DMS53 treated with DMSO at 0.1 percent for 48 hours (cell line): Measurements from ENCODE around the gene PLCB1.
"Not testable (repeated sequence)": the region's sequence is repeated elsewhere in the genome, so short reads cannot be mapped to it uniquely, and the experiment has no call there.

Experiments
- DNase-seq: peaks from one replicate; lab custom pipeline; 2025; ENCODE audit not compliant: unreplicated experiment; lab: John Stamatoyannopoulos, UW

The PLCB1 gene

GRCh38 chr20:8131598-8132483 lies at the start of gene PLCB1:
Gene PLCB1, plus strand, starts transcription at chr20:8132266. Its CDS starts 386 bp downstream, at chr20:8132652.
- peak; percentile 75 for DNase-seq

GRCh38 chr20:8082989-8083388 lies 49.1 kb upstream of the PLCB1 start:
- no peak for DNase-seq

DNA sequence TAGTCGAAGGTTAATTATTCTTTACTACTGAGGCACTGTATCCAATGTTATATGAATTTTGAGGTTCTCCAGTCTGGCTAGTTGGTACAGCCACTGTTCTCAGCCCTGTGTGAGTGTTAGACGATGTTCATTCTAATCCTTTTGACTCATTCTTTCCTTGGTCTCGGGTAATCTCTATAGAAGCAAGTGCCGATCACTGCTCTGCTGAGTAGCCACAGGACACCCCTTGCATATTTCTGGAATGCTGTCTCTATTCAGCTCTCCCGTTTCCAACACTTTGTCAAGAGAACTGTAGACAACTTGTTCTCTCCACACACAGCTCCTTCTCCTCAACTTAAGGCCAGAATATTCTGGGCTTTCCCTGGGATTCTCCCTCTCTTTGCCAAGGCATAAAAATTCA lies 42.4 kb upstream of the PLCB1 start:
- no peak for DNase-seq

DNA sequence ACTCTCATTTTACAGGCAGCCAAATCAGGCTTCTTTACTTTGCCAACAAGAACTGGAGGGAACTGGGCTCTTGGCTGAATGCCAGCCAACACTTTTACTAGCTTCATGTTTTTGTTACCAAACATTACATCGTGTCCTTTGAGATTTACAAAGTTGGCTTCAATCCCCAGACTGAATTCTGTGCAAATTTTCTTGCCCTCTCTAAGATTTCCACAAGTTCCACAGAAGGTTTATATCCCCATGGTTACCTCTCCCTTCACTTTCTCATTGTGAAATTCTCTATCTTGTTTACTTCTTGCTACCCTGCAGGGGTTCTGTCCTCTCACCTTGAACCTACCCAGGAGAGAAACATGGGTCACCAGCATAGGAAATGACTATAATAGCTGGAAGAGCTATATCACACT lies 37.6 kb upstream of the PLCB1 start:
- DNase-seq, result no peak

DNA sequence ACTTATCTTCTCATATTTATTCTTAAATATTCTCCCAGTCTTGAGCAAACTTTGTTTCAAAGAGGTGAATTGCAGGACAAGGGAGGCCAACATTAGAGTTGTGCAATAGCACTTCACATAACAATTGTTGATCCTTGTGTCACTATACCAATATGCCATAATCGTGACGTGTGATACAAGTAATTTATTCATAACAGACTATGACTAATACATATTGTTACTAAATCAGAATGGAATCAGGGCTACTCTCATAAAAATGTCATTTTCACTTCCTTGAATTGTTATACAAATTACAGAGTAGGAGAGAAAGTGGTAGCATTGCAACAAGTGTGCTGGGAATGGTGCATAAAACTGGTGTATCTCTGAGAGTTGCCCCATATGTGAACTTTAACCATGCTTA lies 37.2 kb upstream of the PLCB1 start:
- DNase-seq, result peak; percentile 49

DNA sequence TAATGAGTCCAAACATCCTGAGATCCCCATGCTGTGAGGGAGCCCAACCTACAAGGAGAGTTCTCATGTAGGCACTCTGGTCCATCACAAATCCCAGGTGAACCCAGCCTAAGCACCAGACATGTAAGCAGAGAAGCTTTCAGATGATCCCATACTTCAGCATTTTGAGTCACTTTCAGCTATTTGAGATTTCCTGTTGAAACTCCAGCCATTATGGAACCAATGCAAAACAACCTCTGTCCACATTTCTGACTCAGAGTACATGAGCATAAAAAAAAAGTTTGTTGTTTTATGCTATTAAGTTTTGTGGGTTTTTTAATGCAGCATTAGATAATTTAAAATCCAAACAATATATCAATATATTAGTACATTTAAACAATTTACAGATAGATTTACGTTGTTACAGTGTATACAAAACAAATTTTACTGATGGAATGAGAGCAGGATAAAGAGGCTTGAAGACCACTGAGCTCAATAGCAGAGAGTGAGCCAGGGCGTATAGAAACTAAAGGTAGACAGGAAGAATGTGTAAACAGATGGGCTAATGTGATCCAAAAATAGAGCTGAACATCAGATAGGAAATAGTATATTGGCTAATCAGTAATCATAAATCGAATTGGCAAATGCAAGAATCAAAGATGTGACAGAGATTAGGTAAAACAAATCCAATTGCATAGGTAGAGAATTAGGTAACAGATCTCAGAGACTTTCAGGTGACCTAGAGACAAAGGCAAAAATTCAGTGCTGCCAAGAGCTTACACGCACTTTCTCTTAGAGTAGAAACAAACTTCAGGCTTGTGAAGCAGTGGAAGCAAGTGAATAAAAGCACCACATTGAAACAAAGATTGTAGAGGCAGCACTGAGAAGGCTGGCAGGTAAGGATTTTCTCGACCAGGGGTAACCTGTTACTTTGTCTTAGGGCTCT lies 36.2 kb upstream of the PLCB1 start:
- no peak for DNase-seq

DNA sequence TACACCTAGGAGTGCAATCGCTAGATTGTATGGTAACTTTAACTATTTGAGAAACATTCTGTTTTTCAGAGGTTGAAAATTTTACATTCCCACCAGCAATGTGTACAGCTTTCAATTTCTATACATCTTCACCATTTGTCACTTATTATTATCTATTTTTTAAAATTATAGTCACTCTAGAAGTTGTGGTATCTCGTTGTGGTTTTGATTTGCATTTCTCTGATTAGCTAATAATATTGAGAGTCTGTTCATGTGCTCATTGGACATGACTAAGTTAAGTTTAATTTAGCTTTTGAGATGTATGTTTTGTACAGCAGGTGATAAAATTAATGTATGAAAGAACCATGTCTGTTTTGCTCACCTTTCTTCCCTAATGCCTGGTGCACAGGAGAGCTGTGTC lies 34.8 kb upstream of the PLCB1 start:
- no peak for DNase-seq

GRCh38 chr20:8104252-8104651 lies 27.8 kb upstream of the PLCB1 start:
- DNase-seq, result no peak

DNA sequence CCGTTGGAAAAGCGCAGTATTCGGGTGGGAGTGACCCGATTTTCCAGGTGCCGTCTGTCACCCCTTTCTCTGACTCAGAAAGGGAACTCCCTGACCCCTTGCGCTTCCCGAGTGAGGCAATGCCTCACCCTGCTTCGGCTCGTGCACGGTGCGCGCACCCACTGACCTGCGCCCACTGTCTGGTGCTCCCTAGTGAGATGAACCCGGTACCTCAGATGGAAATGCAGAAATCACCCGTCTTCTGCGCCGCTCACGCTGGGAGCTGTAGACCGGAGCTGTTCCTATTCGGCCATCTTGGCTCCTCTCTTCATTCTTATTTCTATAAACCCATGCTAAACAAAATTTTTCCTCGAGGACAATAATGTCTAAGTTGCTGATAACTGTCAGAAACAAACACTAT lies 17.5 kb upstream of the PLCB1 start:
- DNase-seq, result not testable (repeated sequence)

GRCh38 chr20:8115436-8115835 lies 16.6 kb upstream of the PLCB1 start:
- no peak for DNase-seq

GRCh38 chr20:8116067-8116811 lies 15.8 kb upstream of the PLCB1 start:
- peak; percentile 20 for DNase-seq

DNA sequence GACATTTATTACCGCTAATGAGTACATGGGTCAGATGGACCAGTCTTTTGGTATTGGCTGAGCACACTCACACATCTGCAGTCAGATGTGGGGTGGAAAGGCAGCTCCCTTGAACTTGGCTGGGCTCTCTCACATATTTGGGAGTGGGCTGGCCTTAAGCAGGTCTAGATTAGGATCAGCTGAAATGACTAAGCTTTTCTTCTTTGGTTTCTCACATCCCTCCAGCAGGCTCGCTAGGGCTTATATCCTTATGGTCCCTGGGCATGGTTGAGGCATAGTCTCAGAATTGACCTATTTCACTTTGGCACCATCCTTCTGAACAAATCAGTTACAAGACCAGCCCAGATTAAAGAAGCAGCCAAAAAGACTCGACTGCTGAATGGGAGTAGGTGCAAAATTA lies 14.4 kb upstream of the PLCB1 start:
- DNase-seq, result no peak

GRCh38 chr20:8118039-8118438 lies 14.0 kb upstream of the PLCB1 start:
- DNase-seq, result no peak

GRCh38 chr20:8118760-8119159 lies 13.3 kb upstream of the PLCB1 start:
- no peak for DNase-seq

GRCh38 chr20:8121666-8122065 lies 10.4 kb upstream of the PLCB1 start:
- peak; percentile 19 for DNase-seq

GRCh38 chr20:8124639-8125038 lies 7.4 kb upstream of the PLCB1 start:
- peak; percentile 30 for DNase-seq

- DNase-seq, result no peak
Observed at GRCh38 chr20:8126181-8126580, 5.9 kb upstream of the PLCB1 start.

GRCh38 chr20:8126841-8127378 lies 5.2 kb upstream of the PLCB1 start:
- no peak for DNase-seq

DNA sequence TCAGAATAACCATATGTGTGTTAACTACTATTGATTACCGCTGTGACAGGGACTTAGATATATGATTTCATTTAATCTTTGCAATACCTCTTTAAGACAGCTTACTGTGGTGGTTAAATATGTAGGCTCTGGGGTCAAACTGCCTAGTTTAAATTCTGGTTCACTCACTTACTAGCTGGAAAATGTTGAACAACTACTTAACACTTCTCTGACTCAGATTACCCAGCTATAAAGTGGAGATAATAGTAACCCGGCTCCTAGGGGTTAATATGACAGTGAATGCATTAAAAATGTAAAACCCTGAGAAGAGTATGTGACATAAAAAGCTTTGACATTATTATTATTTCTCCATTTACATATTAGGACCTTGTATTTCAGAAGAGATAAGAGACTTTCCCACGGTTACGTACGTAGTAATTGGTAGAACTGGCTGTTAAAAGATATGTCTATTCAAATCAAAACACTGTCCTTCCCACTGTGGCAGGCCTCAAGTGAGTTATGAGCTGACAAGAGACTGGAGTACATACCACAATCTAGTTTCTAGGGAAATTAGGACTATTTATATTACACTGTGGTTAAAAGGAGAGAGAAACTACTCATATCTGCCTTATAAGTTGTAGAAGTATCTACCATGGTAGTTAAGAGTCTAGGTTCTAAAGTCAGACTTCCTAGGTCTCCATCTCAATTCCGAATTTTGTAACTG lies 4.4 kb upstream of the PLCB1 start:
- DNase-seq, result no peak
